ENCODE data around the gene NME5. TPM values are rescaled to one million over a fixed set of nuclear protein-coding genes. Genes with fewer than 3 reads are reported as not detected.

The NME5 gene
- total RNA-seq, 1 donor from 2014 or later: 0.44 TPM

- no peak for ATAC-seq
Observed at GRCh38 chr5:138132543-138132942, 6.7 kb downstream of the NME5 start.

GRCh38 chr5:138129347-138129746, 9.9 kb downstream of the NME5 start:
- ATAC-seq: no peak

GRCh38 chr5:138128334-138128733, 10.9 kb downstream of the NME5 start:
- no peak for ATAC-seq

- no peak for ATAC-seq
Observed at GRCh38 chr5:138115254-138115653, 24.0 kb downstream of the NME5 start.

GRCh38 chr5:138111937-138112336, 27.3 kb downstream of the NME5 start:
- no peak for ATAC-seq

GRCh38 chr5:138111181-138111580, 28.0 kb downstream of the NME5 start:
- no peak for ATAC-seq

GRCh38 chr5:138110266-138110963, 28.8 kb downstream of the NME5 start:
- no peak for ATAC-seq

GRCh38 chr5:138109463-138110265, 29.6 kb downstream of the NME5 start:
- no peak for ATAC-seq

GRCh38 chr5:138107213-138107612, 32.0 kb downstream of the NME5 start:
- ATAC-seq: no peak

GRCh38 chr5:138105709-138106108, 33.5 kb downstream of the NME5 start:
- no peak for ATAC-seq

- ATAC-seq: no peak
Observed at GRCh38 chr5:138103319-138103637, 36.0 kb downstream of the NME5 start.

- ATAC-seq: no peak
Observed at GRCh38 chr5:138102454-138103318, 36.5 kb downstream of the NME5 start.

- ATAC-seq: no peak
Observed at GRCh38 chr5:138096997-138097828, 42.0 kb downstream of the NME5 start.

- no peak for ATAC-seq
Observed at GRCh38 chr5:138096363-138096762, 42.9 kb downstream of the NME5 start.

- ATAC-seq: no peak
Observed at GRCh38 chr5:138095100-138095907, 43.9 kb downstream of the NME5 start.

- ATAC-seq: no peak
Observed at GRCh38 chr5:138093036-138093435, 46.2 kb downstream of the NME5 start.

GRCh38 chr5:138092301-138092700, 46.9 kb downstream of the NME5 start:
- no peak for ATAC-seq

- ATAC-seq: no peak
Observed at GRCh38 chr5:138091685-138092084, 47.5 kb downstream of the NME5 start.

GRCh38 chr5:138083702-138084101, 55.5 kb downstream of the NME5 start, which contains the start of gene WNT8A:
Gene WNT8A (plus strand): TSS chr5:138084033. CDS start chr5:138084128, 95 bp downstream.
- ATAC-seq: no peak

GRCh38 chr5:138082033-138082432, 57.2 kb downstream of the NME5 start:
- no peak for ATAC-seq

- ATAC-seq: no peak
Observed at GRCh38 chr5:138078006-138078643, 61.1 kb downstream of the NME5 start.
